ENCODE results near the gene HCFC1.

HCFC1 gene

GRCh38 chrX:153921511-153922446 is 49.8 kb downstream of the HCFC1 start:
- DNase-seq, result no peak

- no peak for DNase-seq
Observed at GRCh38 chrX:153921070-153921469, 50.5 kb downstream of the HCFC1 start.

GRCh38 chrX:153920546-153920945 is 51.1 kb downstream of the HCFC1 start:
- DNase-seq, result no peak

- DNase-seq, result no peak
Observed at GRCh38 chrX:153919281-153919680, 52.3 kb downstream of the HCFC1 start.

- no peak for DNase-seq
Observed at GRCh38 chrX:153917869-153918268, 53.7 kb downstream of the HCFC1 start.

GRCh38 chrX:153913701-153914100 is 57.9 kb downstream of the HCFC1 start:
- no peak for DNase-seq

GRCh38 chrX:153913211-153913610 is 58.4 kb downstream of the HCFC1 start:
- DNase-seq, result no peak

- no peak for DNase-seq
Observed at GRCh38 chrX:153911798-153912197, 59.8 kb downstream of the HCFC1 start.

- DNase-seq, result no peak
Observed at GRCh38 chrX:153910446-153910845, 61.2 kb downstream of the HCFC1 start.

- no peak for DNase-seq
Observed at GRCh38 chrX:153909980-153910360, 61.6 kb downstream of the HCFC1 start.

- no peak for DNase-seq
Observed at GRCh38 chrX:153909024-153909979, 62.3 kb downstream of the HCFC1 start.

GRCh38 chrX:153908219-153908860 is 63.3 kb downstream of the HCFC1 start:
- no peak for DNase-seq

GRCh38 chrX:153907456-153907855 is 64.2 kb downstream of the HCFC1 start:
- no peak for DNase-seq

GRCh38 chrX:153906126-153906917 is 65.3 kb downstream of the HCFC1 start:
- DNase-seq, result no peak

GRCh38 chrX:153905481-153906095 is 66.0 kb downstream of the HCFC1 start:
- DNase-seq, result no peak

GRCh38 chrX:153903991-153904957 is 67.3 kb downstream of the HCFC1 start, which contains the start of gene AVPR2:
Gene AVPR2, plus strand, starts transcription at chrX:153904673. Its CDS starts 473 bp downstream, at chrX:153905146.
- no peak for DNase-seq

GRCh38 chrX:153903238-153903980 is 68.2 kb downstream of the HCFC1 start:
- no peak for DNase-seq

- no peak for DNase-seq
Observed at GRCh38 chrX:153902385-153902784, 69.2 kb downstream of the HCFC1 start.

GRCh38 chrX:153901753-153902140 is 69.9 kb downstream of the HCFC1 start:
- no peak for DNase-seq

Measured in stimulated activated CD4-positive, alpha-beta T cell treated with anti-CD3 and anti-CD28 coated beads, Interleukin-2, amount 100 ng/mL, for 24 hours (primary cell).